GM04504 (cell line): ENCODE measurements around the gene CENPVL3.
"Not testable (repeated sequence)": the region's sequence is repeated elsewhere in the genome, so short reads cannot be mapped to it uniquely, and the experiment has no call there.

Experiments used
- DNase-seq: peaks from one replicate; pipeline ENCODE4 v3.0.0-alpha.2; 2012; ENCODE audit warnings: low read depth

Gene CENPVL3

DNA sequence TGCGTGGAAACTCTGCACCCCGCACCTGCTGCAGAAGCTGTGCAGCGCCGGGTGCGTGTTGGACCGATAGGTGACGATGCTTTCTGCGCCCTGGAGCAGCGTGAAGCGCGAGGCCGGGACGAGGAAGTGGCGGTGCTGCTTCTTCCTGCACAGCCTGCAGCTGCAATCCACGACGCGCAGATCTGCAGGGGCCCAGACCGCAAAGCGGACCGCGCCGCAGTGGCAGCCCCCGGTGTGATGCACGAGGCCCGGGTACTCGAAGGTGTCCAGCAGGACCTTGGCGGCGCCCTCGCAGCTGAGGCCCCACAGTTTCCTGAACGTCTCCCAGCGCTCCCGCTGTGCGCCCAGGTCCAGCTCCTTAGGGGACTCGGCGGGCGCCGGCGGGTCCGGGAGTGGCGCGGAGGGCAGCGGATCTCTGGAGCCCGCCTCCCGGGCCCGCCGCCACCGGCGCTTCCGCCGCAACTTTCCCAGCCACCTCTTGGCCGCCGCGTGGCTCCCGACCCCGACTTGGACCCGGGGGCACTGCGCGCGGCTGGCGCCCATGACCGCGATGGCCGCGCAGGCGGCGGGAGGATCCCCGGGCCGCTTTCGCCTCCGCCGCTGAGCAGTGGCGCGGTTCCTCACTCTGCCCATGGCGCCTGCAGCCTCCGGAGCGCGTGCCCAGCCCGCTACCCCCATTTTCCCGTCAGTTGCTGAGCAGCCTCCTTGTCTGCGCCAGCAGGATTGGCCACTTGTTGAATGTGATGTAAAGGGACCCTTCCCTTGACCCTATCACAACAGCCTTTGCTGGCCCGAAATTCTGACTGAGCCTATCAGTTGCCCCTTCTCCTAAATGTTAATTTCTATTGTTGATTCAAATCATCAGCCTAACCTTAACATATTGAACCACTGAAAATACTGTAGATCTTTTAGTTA is at the start of gene CENPVL3:
Gene CENPVL3, minus strand, starts transcription at position 672 of the 915 bp plus-strand sequence. Its CDS starts 39 bp downstream, at position 633.
- not testable (repeated sequence) for DNase-seq

DNA sequence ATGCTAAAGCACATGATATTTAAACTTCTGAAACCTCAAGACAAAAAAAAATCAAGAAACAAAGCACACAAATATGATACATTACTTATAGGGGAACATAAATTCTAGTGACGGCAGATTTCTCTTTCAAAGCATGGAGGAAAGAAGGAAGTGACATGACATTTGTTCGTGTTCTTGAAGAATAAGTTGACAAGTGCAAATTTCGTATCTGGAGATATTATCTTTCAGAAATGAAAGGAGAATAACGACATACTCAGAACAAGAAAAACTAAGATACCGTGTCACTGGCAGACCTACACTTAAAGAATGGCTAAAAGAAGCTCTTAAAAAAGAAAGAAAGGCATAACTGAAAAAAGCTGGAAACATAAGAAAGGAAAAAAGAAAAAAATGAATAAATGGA is 47.3 kb upstream of the CENPVL3 start:
- no peak for DNase-seq

DNA sequence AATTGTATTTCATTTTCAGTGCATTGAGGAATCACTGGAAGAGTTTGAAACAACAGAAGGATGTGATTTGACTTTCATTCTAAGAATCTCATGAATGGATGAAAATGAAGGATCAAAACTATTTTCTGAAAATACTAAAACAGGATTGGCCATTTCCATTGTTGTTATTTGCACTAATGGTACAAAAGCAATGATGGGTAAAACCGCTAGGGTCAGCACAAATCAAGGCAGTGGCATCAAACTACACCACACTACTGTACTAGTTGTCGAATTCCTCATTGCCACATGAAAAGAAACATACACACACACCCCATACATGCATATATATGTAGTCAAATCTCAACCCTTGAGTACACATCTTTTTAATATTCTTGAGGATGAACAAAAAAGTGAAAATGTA is 24.7 kb upstream of the CENPVL3 start:
- DNase-seq = no peak

DNA sequence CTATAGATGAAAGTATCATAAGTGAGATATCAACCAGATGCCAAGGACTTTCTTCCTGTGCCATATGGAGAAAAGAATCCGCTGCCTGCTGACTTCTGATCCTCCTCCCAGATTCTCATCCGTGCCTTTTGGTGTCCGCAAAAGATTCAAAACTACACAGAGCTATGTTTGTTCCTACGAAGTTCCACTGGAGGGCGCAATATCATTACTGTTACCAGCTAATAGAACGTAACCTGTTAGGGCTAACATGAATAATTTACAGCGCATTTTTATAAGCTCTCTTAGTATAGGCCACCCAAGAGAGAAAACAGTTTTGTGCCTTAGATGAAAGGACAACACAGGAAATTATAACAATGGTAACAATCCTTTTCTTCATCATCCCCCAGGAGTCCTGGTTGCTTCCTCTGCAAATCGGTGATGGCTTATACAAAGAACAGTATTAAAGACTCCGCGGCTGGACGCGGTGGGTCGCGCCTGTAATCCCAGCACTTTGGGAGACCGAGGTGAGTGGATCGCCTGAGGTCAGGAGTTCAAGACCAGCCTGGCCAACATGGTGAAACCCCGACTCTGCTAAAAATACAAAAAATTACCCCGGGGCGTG is 22.8 kb upstream of the CENPVL3 start:
- DNase-seq = peak; percentile 6

DNA sequence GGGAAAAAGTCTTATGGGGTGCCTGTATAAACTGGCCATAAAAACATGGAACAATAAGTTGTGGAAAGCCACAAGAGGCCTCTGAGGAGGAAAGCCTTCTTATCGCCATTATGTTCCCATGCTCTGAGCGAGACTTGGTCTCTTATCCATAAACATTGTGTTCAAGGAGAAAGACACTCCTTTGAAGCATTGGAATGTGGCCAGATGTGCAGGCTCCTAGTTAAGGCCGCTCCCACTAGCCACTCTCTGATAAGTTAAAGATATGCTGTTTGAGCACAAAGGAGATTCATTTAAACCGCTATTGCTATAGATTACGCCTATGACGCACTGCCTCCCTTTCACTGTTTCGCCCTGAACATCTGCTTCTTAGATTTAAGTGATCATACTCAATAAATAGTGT is 17.8 kb upstream of the CENPVL3 start:
- not testable (repeated sequence) for DNase-seq

DNA sequence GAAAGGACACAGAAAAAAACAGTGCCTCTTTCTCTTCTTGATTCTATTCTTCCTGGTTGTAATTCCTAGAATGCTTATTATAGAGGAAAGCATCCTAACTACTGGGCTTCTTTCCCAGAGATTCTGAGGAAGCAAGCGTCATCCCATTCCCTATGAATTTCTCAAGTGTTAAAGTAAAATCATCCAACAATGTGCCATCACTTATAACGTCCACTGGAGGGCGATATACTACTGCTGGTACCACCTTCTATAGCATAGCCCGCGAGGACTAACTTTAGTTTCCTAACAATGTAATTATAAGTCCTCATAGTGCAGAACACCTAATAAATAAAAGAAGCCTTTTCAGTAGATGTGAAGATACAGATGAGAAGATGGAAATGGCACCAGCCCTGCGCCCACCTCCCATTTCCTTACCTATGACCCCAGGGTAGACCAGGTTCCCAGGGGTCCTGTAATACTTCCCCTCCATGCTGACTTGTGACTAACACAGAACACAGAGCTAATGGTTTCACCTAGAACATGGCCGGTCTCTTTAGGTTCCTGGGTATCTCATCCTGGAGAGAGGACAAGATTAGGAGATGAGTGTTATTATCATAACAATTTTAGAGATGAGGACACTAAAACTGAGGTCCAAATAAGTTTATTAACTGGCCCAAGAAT is 4.2 kb downstream of the CENPVL3 start:
- DNase-seq = peak; percentile 20

DNA sequence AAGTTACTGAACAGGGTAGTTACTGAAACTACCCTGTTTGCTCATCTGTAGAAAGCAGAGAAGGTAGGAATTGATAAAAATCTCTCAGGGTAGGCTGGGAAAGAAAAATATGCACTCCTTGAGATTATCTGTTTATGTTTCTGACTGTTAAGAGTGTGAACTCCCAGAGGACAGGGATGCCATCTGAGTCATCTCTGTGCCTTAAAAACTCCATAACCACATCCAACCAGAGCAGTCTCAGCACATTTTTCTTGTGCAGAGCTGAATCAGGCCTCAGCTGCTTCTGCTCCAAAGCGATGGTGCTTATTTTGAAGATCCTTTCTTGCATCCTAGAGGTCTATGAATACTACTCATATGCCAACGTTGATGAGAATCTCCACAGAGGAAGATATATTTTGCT is 9.9 kb downstream of the CENPVL3 start:
- DNase-seq = no peak

DNA sequence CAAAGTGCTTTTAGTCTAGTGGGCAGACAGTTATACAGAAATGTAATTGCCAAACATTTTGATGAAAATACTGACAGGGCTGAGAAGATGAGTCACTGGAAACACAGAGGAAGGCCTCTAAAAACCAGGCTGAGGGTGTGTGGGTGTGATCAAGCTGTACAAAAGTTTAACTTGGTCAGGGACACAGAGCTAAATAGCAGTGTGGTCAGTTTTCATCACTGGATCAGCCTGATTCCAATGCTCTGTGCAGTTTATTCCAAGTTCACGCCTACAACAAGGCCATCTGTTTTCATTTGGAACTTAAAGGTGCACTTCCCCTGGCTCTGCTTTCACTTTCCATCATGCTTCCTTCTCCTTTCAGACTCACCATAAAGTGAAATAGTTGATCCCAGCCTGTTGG is 10.6 kb downstream of the CENPVL3 start:
- DNase-seq = no peak

DNA sequence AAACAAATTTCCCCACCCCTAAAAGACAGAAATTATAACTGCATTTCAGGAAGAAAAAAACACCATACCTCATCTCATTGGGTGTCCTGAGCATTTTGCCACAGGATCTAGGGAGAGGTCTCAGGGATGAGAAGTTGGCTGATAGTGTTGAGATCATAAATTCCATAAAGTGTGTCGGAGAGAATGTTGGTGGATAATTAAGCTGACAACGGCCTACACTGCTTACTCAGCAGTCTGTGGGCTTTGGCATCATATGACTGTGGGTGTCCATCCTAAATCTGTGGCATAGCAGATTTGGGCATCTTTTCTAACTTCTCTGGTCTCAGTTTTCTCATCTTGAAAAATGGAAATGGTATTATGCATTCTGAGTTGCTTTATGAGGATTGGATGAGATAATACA is 12.3 kb downstream of the CENPVL3 start:
- no peak for DNase-seq

DNA sequence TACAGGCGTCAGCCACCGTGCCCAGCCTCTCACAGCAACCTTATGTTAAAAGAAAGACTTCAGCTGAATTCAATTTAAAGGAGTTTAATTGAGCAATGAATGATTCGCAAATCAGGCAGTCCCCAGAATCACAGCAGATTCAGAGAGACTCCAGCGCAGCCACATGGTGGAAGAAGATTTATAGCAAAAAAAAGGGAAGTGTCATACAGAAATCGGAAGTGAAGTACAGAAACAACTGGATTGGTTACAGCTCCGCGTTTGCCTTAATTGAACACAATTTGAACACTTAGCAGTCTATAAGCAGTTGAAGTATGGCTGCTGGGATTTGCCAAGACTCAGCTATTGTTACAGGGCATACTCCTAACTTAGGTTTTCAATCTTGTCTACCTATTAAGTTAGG is 19.8 kb downstream of the CENPVL3 start:
- no peak for DNase-seq

DNA sequence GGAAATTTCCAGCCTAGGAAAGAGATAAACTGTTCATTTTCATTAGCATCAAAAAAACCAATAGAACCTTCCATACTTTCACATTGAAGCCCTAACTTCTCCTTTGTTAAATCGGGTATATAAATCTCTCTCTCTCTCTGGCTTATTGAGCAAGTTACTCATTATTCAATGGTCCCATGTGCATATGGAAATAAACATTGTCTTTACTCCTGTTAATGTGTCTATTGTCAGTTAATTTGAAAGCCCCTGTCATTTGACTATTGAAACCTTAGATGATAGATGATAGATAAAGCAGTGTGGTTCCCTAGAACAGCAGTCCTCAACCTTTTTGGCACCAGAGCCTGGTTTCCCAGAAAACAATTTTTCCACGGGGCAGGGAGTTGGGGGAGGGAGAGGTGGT is 46.8 kb downstream of the CENPVL3 start:
- no peak for DNase-seq

DNA sequence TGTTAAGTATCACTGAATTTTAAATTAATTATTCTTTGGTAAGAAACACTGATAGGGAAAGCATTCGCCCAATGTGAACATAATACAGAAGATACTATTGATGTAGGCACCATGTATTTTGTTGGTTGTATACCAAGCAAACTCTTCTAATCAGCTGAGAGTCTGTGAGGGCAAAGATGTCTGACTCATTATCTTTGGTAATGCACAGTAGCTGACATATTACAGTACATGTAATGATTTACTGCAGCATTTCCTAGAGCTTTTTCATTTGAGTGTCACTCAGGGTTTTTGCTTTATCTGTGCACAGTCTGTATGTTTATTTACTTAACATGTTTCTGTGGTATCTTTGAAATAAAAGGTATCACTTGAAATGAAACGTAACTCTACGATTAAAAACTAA is 49.2 kb downstream of the CENPVL3 start:
- no peak for DNase-seq

DNA sequence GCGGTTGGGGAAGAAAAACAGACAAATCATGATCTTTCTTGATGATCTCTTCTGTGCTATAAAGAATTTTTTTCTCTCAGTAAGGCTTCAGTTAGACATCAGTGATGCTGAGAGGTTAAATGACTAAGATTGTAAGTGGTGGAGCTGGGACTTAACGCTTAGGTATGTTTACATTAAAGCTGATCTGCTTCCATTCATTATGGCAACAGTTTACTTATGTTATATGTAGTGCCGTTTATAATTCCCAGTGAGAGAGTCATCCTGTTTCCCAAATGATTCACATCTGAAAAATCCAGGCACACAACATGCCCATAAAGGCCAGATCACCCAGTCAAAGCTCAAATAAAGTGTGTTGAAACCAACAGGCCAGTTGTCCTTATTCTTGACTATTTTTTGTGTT is 50.1 kb downstream of the CENPVL3 start:
- DNase-seq = peak; percentile 10
